IMR-90 (cell line): ENCODE results near the gene EIF1AX. TPM values are rescaled to one million over a fixed set of nuclear protein-coding genes. Genes with fewer than 3 reads are reported as not detected.

Experiments used
- ATAC-seq: fragments of 200-7000 bp; cut with Tn5 transposase; 2 replicates; pipeline ENCODE4 v1.9.1; 2020; ENCODE audit warnings: low read depth, mild to moderate bottlenecking, moderate library complexity
- BruUV-seq: library from RNA; stranded (reverse); fragments of 400-500 nt; replicated peaks from 2 replicates; lab custom pipeline; 2021; lab: Mats Ljungman, UMichigan
- CTCF ChIA-PET: fragments of 300-600 bp; formaldehyde crosslinking; extraction: SDS; loops from one replicate; lab custom pipeline; 2021; ENCODE audit warnings: antibody characterized with exemption; lab: Yijun Ruan, JAX
- POLR2A ChIA-PET: fragments of 300-600 bp; sonication (Branson Sonifier 250); formaldehyde crosslinking; loops from one replicate; lab custom pipeline; 2022; ENCODE audit warnings: antibody characterized with exemption; ENCODE audit not compliant: unreplicated experiment; lab: Charles Lee
- DNase-seq: peaks from one replicate; pipeline ENCODE4 v3.0.0; 2013
- H2AFZ ChIP-seq: replicated peaks from 2 replicates; pipeline ENCODE3; 2013; ENCODE audit warnings: low read length, mild to moderate bottlenecking; ENCODE audit not compliant: poor library complexity
- H2AK5ac ChIP-seq: 2 replicates; pipeline ENCODE4 v1.6.1; 2013; ENCODE audit warnings: low read depth, low read length, inconsistent platforms
- H2AK9ac ChIP-seq: replicated peaks from 2 replicates; pipeline ENCODE3; 2013; ENCODE audit warnings: mild to moderate bottlenecking, low read depth, low read length, moderate library complexity; ENCODE audit not compliant: poor library complexity
- H2BK120ac ChIP-seq: 2 replicates; pipeline ENCODE4 v1.6.1; 2013; ENCODE audit warnings: low read depth, low read length, inconsistent platforms
- H2BK15ac ChIP-seq: 3 replicates; pipeline ENCODE4 v1.6.1; 2013; ENCODE audit warnings: low read depth, low read length, inconsistent platforms
- H2BK20ac ChIP-seq: 2 replicates; pipeline ENCODE4 v1.6.1; 2013; ENCODE audit warnings: low read depth, mild to moderate bottlenecking, inconsistent platforms, low read length, moderate library complexity
- H2BK5ac ChIP-seq: 2 replicates; pipeline ENCODE4 v1.6.1; 2013; ENCODE audit warnings: mild to moderate bottlenecking, low read depth, low read length, inconsistent platforms; ENCODE audit not compliant: poor library complexity, severe bottlenecking
- H3K14ac ChIP-seq: replicated peaks from 2 replicates; pipeline ENCODE4 v1.6.1; 2013; ENCODE audit warnings: low read depth, low read length, inconsistent platforms
- H3K18ac ChIP-seq: 2 replicates; pipeline ENCODE4 v1.6.1; 2013; ENCODE audit warnings: low read depth, low read length, control low read depth
- H3K23ac ChIP-seq: 2 replicates; pipeline ENCODE4 v1.6.1; 2013; ENCODE audit warnings: low read depth, low read length, inconsistent platforms
- H3K27ac ChIP-seq: 2 replicates; pipeline ENCODE4 v1.5.1; 2013; ENCODE audit warnings: mild to moderate bottlenecking, control low read depth, low read length; ENCODE audit not compliant: insufficient read depth
- H3K27me3 ChIP-seq: 2 replicates; pipeline ENCODE4 v1.6.1; 2013; ENCODE audit warnings: low read length; ENCODE audit not compliant: control insufficient read depth, insufficient read depth
- H3K36me3 ChIP-seq: 2 replicates; pipeline ENCODE4 v1.6.1; 2013; ENCODE audit warnings: low read length, mixed read lengths; ENCODE audit not compliant: control insufficient read depth, insufficient read depth
- H3K4ac ChIP-seq: 2 replicates; pipeline ENCODE4 v1.6.1; 2013; ENCODE audit warnings: low read depth, low read length, inconsistent platforms
- H3K4me1 ChIP-seq: 2 replicates; pipeline ENCODE4 v1.6.1; 2013; ENCODE audit warnings: low read length, mixed read lengths; ENCODE audit not compliant: control insufficient read depth, insufficient read depth
- H3K4me2 ChIP-seq: 2 replicates; pipeline ENCODE4 v1.6.1; 2013; ENCODE audit warnings: low read depth, mild to moderate bottlenecking, control low read depth, low read length, moderate library complexity
- H3K4me3 ChIP-seq: 2 replicates; pipeline ENCODE4 v1.5.1; 2013; ENCODE audit warnings: low read depth, mild to moderate bottlenecking, control low read depth, low read length, moderate library complexity; ENCODE audit not compliant: insufficient read depth
- H3K56ac ChIP-seq: 2 replicates; pipeline ENCODE4 v1.6.1; 2013; ENCODE audit warnings: low read length, inconsistent platforms; ENCODE audit not compliant: insufficient read depth; ENCODE audit errors: extremely low read depth
- H3K79me1 ChIP-seq, 2 experiments: 2 replicates each; pipeline ENCODE4 v1.6.1; 2013; ENCODE audit warnings: low read length in 2 of 2, inconsistent platforms in 1 of 2, low read depth in 1 of 2
- H3K9ac ChIP-seq: 2 replicates; pipeline ENCODE4 v1.6.1; 2013; ENCODE audit warnings: low read depth, low read length, control low read depth
- H3K9me1 ChIP-seq: 2 replicates; pipeline ENCODE4 v1.6.1; 2013; ENCODE audit warnings: low read length, inconsistent platforms; ENCODE audit not compliant: insufficient read depth
- H3K9me3 ChIP-seq: 2 replicates; pipeline ENCODE4 v1.6.1; 2013; ENCODE audit warnings: low read length; ENCODE audit not compliant: control insufficient read depth, insufficient read depth
- H4K20me1 ChIP-seq: 2 replicates; pipeline ENCODE4 v1.6.1; 2013; ENCODE audit warnings: low read length, inconsistent platforms; ENCODE audit not compliant: insufficient read depth
- H4K5ac ChIP-seq: 2 replicates; pipeline ENCODE4 v1.6.1; 2013; ENCODE audit warnings: mild to moderate bottlenecking, low read depth, low read length, control low read depth
- H4K8ac ChIP-seq, 2 experiments: 2 replicates each; pipeline ENCODE4 v1.6.1; 2013; ENCODE audit warnings: low read depth in 2 of 2, low read length in 2 of 2, control low read depth in 1 of 2, inconsistent platforms in 1 of 2
- H4K91ac ChIP-seq: 2 replicates; pipeline ENCODE4 v1.6.1; 2013; ENCODE audit warnings: low read depth, low read length, inconsistent platforms; ENCODE audit not compliant: insufficient read depth
- BHLHE40 ChIP-seq: fragments of 150-350 bp; IDR thresholded peaks from 2 replicates; pipeline ENCODE4 v1.6.1; 2016; ENCODE audit warnings: mild to moderate bottlenecking, low read depth, low read length
- CHD1 ChIP-seq: IDR thresholded peaks from 2 replicates; pipeline ENCODE4 v1.6.1; 2012; ENCODE audit warnings: low read depth, low read length, improper control_type of control experiment
- FOS ChIP-seq: fragments of 150-350 bp; IDR thresholded peaks from 2 replicates; pipeline ENCODE4 v1.6.1; 2016; ENCODE audit warnings: low read depth, low read length
- MAFK ChIP-seq: IDR thresholded peaks from 2 replicates; pipeline ENCODE4 v1.6.1; 2012; ENCODE audit warnings: low read depth, low read length, improper control_type of control experiment
- MAZ ChIP-seq: IDR thresholded peaks from 2 replicates; pipeline ENCODE4 v1.6.1; 2012; ENCODE audit warnings: low read depth, mild to moderate bottlenecking, low read length, improper control_type of control experiment, moderate library complexity, borderline replicate concordance
- RAD21 ChIP-seq: IDR thresholded peaks from 2 replicates; pipeline ENCODE4 v1.6.1; 2012; ENCODE audit warnings: low read length, improper control_type of control experiment
- RCOR1 ChIP-seq: IDR thresholded peaks from 2 replicates; pipeline ENCODE4 v1.6.1; 2012; ENCODE audit warnings: mild to moderate bottlenecking, low read length, improper control_type of control experiment; ENCODE audit not compliant: insufficient replicate concordance
- RFX5 ChIP-seq: IDR thresholded peaks from 2 replicates; pipeline ENCODE4 v1.8.0; 2012; ENCODE audit warnings: low read depth, mild to moderate bottlenecking, low read length, moderate library complexity
- SMC3 ChIP-seq: fragments of 150-350 bp; IDR thresholded peaks from 2 replicates; pipeline ENCODE4 v1.6.1; 2016; ENCODE audit warnings: low read depth, mild to moderate bottlenecking, antibody characterized with exemption, low read length, moderate library complexity
- WGBS, 2 experiments: methylation state at CpG; one replicate each; pipeline versions ENCODE4 v1.1.5 to v1.1.7; 2013; ENCODE audit warnings: missing lambda C conversion rate in 2 of 2; ENCODE audit not compliant: insufficient read length in 1 of 2; ENCODE audit errors: extremely low coverage in 2 of 2; 5-methylcytosine and 5-hydroxymethylcytosine counted together
- dilution Hi-C: fragments of 300-500 bp; cut with HindIII; formaldehyde crosslinking; loops from one replicate; pipeline ENCODE4 v1.14.3; 2018; ENCODE audit warnings: low sequenced_read_pairs; ENCODE audit not compliant: unreplicated experiment
- in situ Hi-C: fragments of 300-500 bp; cut with MboI; formaldehyde crosslinking; loops from 3 replicates; pipeline ENCODE4 v1.14.3; 2019; ENCODE audit warnings: low sequenced_read_pairs, inconsistent platforms, mixed read lengths
- intact Hi-C: fragments of 100-400 bp; cut with micrococcal nuclease; formaldehyde crosslinking; loops from 2 replicates; pipeline ENCODE4 v1.10.0; 2022
- polyA plus RNA-seq, 3 experiments: library from polyadenylated mRNA; depleted of rRNA; stranded (reverse); fragments of >200 nt; gene quantifications; 2 replicates each; pipeline ENCODE4 v1.2.3, GENCODE V29; 2012; ENCODE audit warnings: low replicate concordance in 1 of 3
- total RNA-seq: library from RNA; depleted of rRNA; stranded (reverse); fragments of >200 nt; gene quantifications from 2 replicates; pipeline ENCODE4 v1.2.3, GENCODE V29; 2012
- TF ChIP-seq, protein P1 (sequence below): fragments of 150-350 bp; IDR thresholded peaks from 2 replicates; pipeline ENCODE4 v1.6.1; 2016; ENCODE audit warnings: low read depth, mild to moderate bottlenecking, low read length, moderate library complexity, borderline replicate concordance
- TF ChIP-seq, protein P2 (sequence below): conservative IDR thresholded peaks from 2 replicates; pipeline ENCODE4 v1.5.1; 2012; ENCODE audit warnings: mild to moderate bottlenecking, low read depth, low read length, improper control_type of control experiment
- TF ChIP-seq, protein P3 (sequence below): fragments of 150-350 bp; IDR thresholded peaks from 2 replicates; pipeline ENCODE4 v1.6.1; 2017; ENCODE audit warnings: mild to moderate bottlenecking, antibody characterized with exemption, low read length, low read depth

Gene EIF1AX
- total and polyA plus RNA-seq, 2 of the 4 experiments (the other 2 are of a cell fraction) = 12.2 to 44.5 TPM

GRCh38 chrX:20128670-20129069 lies 13.0 kb downstream of the EIF1AX start:
- Histone ChIP-seq H4K5ac (no peak overlapping the region), H4K20me1 (no peaks in the 10 kb centered on the region), H3K4me3 (no peak overlapping the region), H3K27me3 (no peaks in the 10 kb centered on the region), H3K18ac (no peak overlapping the region), H3K4me1 (no peaks in the 10 kb centered on the region), H3K9me3 (no peaks in the 10 kb centered on the region), H3K36me3 (peaks cover 21% of the 10 kb centered on the region), H3K27ac (no peak overlapping the region), H2BK15ac (no peak overlapping the region), H4K8ac (no peak overlapping the region), H3K9ac (no peak overlapping the region), H2AFZ (no peak overlapping the region), H3K14ac (no peak overlapping the region), H2BK20ac (no peak overlapping the region), H3K23ac (no peak overlapping the region), H2BK120ac (no peak overlapping the region), H2AK9ac (no peak overlapping the region), H3K4ac (no peak overlapping the region), H2AK5ac (no peak overlapping the region), H3K56ac (no peak overlapping the region), H3K9me1 (no peaks in the 10 kb centered on the region; the same call in 1 of the 2 replicates), H3K79me1 (peaks cover 6% of the 10 kb centered on the region in 2 experiments; a peak in 2 of 4 replicates), H2BK5ac (no peak overlapping the region), H4K91ac (no peak overlapping the region), H3K4me2 (no peak overlapping the region)
- no peak for DNase-seq
- no TSS peak for BruUV-seq
- WGBS, 2 experiments = no CpG with 5 or more reads among the region's 4 CpGs
- in situ Hi-C loops = no loop called here
- CTCF ChIA-PET = no interaction called here
- intact Hi-C loops = loop anchor here (10.0 kb wide), 2 partner anchors 584 to 754 kb away; no protein-coding TSS in a partner anchor
- dilution Hi-C loops = no loop called here
- POLR2A ChIA-PET = no interaction called here
- TF ChIP-seq CHD1 (no peak), FOS (no peak), RCOR1 (no peak), RFX5 (no peak), MAFK (no peak), RAD21 (no peak), SMC3 (no peak), MAZ (no peak), BHLHE40 (no peak)
- TF ChIP-seq, protein P1, sequence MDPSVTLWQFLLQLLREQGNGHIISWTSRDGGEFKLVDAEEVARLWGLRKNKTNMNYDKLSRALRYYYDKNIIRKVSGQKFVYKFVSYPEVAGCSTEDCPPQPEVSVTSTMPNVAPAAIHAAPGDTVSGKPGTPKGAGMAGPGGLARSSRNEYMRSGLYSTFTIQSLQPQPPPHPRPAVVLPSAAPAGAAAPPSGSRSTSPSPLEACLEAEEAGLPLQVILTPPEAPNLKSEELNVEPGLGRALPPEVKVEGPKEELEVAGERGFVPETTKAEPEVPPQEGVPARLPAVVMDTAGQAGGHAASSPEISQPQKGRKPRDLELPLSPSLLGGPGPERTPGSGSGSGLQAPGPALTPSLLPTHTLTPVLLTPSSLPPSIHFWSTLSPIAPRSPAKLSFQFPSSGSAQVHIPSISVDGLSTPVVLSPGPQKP = no peak
- TF ChIP-seq, protein P2, sequence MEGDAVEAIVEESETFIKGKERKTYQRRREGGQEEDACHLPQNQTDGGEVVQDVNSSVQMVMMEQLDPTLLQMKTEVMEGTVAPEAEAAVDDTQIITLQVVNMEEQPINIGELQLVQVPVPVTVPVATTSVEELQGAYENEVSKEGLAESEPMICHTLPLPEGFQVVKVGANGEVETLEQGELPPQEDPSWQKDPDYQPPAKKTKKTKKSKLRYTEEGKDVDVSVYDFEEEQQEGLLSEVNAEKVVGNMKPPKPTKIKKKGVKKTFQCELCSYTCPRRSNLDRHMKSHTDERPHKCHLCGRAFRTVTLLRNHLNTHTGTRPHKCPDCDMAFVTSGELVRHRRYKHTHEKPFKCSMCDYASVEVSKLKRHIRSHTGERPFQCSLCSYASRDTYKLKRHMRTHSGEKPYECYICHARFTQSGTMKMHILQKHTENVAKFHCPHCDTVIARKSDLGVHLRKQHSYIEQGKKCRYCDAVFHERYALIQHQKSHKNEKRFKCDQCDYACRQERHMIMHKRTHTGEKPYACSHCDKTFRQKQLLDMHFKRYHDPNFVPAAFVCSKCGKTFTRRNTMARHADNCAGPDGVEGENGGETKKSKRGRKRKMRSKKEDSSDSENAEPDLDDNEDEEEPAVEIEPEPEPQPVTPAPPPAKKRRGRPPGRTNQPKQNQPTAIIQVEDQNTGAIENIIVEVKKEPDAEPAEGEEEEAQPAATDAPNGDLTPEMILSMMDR = no peak
- TF ChIP-seq, protein P3, sequence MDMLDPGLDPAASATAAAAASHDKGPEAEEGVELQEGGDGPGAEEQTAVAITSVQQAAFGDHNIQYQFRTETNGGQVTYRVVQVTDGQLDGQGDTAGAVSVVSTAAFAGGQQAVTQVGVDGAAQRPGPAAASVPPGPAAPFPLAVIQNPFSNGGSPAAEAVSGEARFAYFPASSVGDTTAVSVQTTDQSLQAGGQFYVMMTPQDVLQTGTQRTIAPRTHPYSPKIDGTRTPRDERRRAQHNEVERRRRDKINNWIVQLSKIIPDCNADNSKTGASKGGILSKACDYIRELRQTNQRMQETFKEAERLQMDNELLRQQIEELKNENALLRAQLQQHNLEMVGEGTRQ = no peak
- no peak for ATAC-seq
